Measurements from ENCODE around the gene ALDOC.

The ALDOC gene

GRCh38 chr17:28553000-28553505 lies 23.6 kb downstream of the ALDOC start:
- no peak for DNase-seq

- peak in 44 of 56 donors; percentile 11 to 75 (median 40) for DNase-seq
Observed at GRCh38 chr17:28552176-28552999, 24.3 kb downstream of the ALDOC start, which contains the start of gene UNC119. Gene UNC119 (minus strand): TSS chr17:28552624. CDS start chr17:28552557, 67 bp downstream.

DNA sequence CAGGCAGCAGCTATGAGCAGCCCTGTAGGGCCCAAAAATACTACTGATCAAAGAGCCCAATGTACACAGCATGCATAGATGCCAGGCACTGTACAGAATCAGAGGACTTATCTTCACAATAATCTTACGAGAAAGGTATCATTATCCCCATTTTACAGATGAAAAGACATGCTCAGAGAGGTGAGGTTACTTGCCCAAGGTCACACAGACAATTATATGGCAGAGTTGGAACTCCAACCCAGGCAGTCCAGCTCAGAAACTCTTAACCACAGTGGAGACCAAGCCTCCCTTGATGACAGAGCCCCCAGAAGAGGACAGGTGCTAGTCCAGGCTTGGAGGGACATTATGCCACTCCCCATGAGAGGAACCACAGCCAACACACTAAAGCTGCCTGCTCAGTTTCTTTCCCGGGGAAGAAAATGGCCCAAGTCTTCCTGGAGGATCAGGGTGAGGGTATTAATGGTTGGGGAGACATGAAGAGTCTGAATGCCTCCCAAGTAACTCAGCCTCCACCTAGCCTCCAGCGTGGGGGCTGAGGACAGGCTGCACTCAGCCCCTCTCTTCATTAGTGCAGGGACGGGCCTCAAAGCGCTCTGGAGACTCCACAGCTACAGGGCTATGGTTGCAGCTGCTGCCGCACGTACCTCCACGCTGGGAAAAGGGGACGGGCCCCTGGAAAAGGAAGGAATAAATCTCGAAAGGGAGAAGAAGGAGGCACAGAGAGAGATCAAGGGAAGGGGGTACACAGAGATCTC lies 25.1 kb downstream of the ALDOC start:
- DNase-seq: peak in 4 of 56 donors; percentile 6 to 19 (median 8)

- no peak for DNase-seq
Observed at GRCh38 chr17:28550858-28551257, 25.8 kb downstream of the ALDOC start.

DNA sequence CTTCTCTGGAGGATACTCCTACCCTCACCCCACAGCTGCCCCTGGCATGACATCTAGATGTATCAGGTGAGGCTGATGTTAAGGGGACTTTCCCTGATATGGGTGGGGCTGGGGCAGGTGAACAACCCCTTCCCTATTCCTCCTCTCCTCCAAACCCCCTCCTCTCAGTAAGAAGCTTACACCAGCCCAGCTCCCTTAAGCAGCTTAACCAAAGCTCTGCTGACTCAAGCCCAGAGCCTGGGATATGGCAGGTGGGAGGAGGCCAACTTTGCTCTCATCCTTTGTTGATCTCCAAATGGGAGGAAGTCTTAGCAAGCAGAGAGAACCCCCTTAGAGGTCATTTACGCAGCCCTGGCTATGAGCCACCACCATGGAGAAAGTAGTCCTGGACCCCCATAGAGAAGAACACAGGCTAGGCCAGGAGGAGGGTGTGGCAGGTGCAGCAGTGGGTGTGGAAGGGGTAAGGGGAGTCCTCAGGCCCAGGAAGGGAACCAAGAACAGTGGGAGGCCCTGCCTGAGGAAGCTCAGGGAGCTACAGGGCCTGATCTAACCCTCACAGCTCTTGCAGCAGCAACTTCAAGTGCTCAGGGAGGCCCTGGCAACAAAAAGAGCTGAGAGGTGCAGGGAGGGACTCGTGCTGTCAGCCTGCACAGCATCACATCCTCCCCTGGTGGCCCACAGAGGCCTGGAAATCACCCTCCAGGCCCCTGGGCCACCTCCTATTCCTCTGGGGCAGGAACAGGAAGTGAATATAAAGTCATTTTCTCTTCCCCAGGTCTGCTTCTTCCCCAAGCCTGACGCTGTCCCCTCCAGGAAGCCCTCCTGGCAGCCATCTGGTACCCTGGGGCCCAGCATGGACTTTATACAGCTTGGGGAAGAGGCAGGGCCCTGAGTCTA lies 27.2 kb downstream of the ALDOC start:
- DNase-seq: no peak

DNA sequence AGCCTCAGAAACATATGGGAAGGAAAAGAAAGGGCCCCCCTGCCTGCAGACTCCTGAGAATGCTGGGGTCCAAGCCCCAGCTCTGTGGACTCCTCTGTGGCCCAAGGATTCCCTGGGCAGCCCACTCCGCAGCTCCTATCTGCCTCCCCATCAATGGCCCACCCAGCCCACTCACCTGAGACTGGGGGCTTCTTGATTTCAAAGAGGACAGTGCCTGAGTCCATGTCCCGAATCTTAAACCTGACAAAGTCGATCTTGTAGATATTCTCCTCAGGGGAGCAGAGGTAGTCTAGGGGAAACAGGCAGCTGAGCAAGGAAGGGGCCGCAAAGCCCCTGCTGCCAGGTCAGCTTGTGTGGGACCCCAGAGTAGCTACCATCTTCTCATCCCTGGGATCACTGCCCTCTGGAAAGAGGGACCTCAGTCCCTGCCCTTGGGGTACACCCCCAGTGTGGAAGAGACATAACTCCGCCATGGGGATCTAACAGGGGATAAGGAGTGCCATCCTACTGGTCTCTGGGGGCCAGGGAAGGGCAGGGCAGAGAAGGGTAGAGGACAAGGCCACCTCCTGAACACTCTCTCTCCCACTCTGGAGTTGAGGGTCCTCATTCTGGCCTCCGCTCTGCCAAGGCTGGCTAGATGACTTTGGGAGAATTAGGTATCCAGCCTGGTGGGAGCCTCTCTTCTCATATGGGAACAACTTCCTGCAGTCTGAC lies 28.1 kb downstream of the ALDOC start:
- no peak for DNase-seq

GRCh38 chr17:28547623-28548416 lies 28.9 kb downstream of the ALDOC start:
- DNase-seq: peak in 38 of 56 donors; percentile 8 to 70 (median 34)

GRCh38 chr17:28547096-28547622 lies 29.5 kb downstream of the ALDOC start:
- no peak for DNase-seq

GRCh38 chr17:28545787-28546415 lies 30.8 kb downstream of the ALDOC start:
- no peak for DNase-seq

DNA sequence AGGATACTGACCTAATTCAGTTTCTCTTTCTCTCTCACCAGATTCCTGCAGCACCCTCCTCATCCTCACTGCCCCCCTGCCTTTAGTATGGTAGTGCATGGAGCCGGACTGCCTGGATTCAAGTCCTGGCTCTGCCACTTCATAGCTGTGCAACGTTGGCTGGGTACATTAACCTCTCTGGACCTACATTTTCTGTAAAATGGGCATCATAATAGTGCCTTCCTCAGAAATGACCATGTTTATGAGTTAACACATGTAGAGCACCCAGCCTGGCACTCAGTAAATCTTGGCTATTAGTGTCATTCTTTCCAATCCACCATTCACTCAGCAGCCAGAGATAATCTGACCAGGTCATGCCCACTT lies 31.6 kb downstream of the ALDOC start:
- no peak for DNase-seq

DNA sequence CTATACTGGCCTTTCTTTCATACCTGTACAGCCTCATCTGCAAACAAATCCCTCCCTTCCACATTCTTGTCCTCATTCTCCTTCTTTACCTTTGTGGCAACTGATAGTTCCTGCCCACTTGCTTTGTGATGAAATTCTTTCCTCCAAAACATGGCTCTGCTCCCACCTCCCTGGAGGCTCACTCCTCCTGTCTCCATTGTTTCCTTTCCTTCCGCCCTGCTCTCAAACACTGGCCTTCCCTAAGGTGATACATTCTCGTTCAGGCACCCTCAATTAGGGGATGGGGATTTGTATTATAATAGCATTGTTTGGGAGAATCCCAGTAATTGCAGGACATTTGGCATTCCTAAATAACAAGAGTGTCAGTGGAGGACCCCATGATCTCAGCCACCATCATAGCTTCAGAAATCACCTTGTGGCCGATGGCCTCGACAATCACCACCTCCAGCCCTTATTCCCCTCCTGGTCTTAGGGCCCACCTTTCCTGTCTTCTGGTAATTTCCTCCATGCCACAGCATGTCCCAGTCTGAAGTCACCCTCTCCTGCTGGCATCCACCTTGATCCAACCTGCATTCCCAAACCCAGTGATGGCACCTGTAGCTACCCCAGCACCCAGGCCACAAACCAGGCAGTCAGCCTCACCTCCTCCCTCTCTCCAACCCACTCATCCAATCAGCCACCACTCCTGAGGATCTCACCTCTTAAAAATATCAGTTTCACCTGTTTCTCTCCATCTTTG lies 32.1 kb downstream of the ALDOC start:
- DNase-seq: no peak

- DNase-seq: no peak
Observed at GRCh38 chr17:28541439-28541838, 35.3 kb downstream of the ALDOC start.

DNA sequence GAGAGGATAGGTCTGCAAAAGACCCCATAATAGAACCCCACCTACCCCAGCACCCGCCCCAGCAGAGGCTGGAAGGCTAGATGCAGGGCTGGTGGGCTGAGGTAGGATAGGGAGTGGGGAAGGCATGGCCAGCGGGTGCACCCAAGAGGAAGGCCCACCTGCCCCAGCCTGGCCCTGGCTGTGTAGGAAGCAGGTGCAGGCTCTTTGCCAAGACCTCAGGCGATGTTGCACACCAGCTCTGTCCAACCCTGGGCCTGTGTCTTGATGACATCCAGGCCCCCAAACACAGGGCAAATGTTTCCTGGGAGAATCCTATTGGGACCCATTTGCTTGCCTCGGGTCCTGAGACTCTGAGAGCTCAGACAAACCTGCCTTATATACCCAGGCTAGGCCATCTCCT lies 36.5 kb downstream of the ALDOC start:
- no peak for DNase-seq

GRCh38 chr17:28538296-28538895 lies 38.3 kb downstream of the ALDOC start:
- DNase-seq: no peak

- no peak for DNase-seq
Observed at GRCh38 chr17:28537219-28537610, 39.5 kb downstream of the ALDOC start.

GRCh38 chr17:28536532-28537218 lies 40.0 kb downstream of the ALDOC start:
- no peak for DNase-seq

GRCh38 chr17:28534740-28535375 lies 41.8 kb downstream of the ALDOC start:
- no peak for DNase-seq
